ENCODE measurements around the gene TUBGCP4. TPM values are rescaled to one million over a fixed set of nuclear protein-coding genes. Genes with fewer than 3 reads are reported as not detected.
"Not testable (repeated sequence)": the region's sequence is repeated elsewhere in the genome, so short reads cannot be mapped to it uniquely, and the experiment has no call there.

Gene TUBGCP4
- total RNA-seq, 1 experiment from 2014 or later: 37.6 TPM

DNA sequence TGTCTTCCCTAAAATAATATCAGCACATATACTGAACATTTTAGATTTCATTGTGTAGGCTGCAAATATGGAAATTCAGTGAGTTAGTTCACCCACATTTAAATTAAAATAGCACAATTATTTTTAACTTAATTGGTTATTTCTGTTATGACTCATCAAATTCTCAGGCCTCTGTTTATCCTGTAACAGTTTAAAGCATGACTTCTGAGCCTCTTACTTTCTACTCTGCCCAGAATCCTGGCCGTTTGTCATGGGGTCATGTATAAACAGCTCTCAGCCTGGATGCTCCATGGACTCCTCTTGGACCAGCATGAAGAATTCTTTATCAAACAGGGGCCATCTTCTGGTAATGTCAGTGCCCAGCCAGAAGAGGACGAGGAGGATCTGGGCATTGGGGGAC is 12.2 kb downstream of the TUBGCP4 start:
- POLR2A ChIA-PET (ENCODE audit: low non-redundant PET): no interaction called here
- TF ChIP-seq EZH2 (IDR thresholded peaks at IDR 0.05; ENCODE audit: borderline replicate concordance, low read depth, low read length, poor library complexity, severe bottlenecking): no peak
- TF ChIP-seq, protein P1, sequence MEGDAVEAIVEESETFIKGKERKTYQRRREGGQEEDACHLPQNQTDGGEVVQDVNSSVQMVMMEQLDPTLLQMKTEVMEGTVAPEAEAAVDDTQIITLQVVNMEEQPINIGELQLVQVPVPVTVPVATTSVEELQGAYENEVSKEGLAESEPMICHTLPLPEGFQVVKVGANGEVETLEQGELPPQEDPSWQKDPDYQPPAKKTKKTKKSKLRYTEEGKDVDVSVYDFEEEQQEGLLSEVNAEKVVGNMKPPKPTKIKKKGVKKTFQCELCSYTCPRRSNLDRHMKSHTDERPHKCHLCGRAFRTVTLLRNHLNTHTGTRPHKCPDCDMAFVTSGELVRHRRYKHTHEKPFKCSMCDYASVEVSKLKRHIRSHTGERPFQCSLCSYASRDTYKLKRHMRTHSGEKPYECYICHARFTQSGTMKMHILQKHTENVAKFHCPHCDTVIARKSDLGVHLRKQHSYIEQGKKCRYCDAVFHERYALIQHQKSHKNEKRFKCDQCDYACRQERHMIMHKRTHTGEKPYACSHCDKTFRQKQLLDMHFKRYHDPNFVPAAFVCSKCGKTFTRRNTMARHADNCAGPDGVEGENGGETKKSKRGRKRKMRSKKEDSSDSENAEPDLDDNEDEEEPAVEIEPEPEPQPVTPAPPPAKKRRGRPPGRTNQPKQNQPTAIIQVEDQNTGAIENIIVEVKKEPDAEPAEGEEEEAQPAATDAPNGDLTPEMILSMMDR (conservative IDR thresholded peaks at IDR 0.05; ENCODE audit: low read depth, low read length): no peak
- Histone ChIP-seq H3K4me3 (ENCODE audit: low read depth, low read length, poor library complexity, severe bottlenecking) (no peak overlapping the region), H3K4me1 (ENCODE audit: insufficient read depth, low read length, poor library complexity, severe bottlenecking) (no peaks in the 10 kb centered on the region), H3K9me3 (ENCODE audit: low read depth, low read length, poor library complexity, severe bottlenecking) (no peaks in the 10 kb centered on the region), H3K27ac (ENCODE audit: low read depth, low read length, poor library complexity, severe bottlenecking) (no peak overlapping the region), H3K27me3 (replicated peaks; ENCODE audit: insufficient read depth, low read depth, low read length, poor library complexity) (no peaks in the 10 kb centered on the region), H3K36me3 (ENCODE audit: insufficient read depth, low read length, poor library complexity, severe bottlenecking) (peaks cover 46% of the 10 kb centered on the region)
- no peak for DNase-seq (ENCODE audit: low spot score)
- intact Hi-C loops (cut with micrococcal nuclease; ENCODE audit: unreplicated experiment): no loop called here
- no TSS peak for BruUV-seq (replicated peaks)
- CTCF ChIA-PET: no interaction called here

DNA sequence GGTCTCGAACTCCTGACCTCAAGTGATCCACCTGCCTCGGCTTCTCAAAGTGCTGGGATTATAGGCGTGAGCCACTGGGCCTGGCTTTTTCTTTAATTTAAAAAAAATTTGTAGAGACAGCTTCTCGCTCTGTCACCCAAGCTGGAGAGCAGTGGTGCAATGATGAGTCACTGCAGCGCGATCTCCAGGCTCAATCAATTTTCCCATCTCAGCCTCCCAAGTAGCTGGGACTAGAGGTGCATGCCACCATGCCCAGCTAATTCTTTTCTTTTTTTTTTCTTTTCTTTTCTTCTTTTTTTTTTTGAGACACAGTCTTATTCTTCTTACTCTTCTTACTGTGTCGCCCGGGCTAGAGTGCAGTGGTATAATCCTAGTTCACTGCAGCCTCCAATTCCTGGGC is 19.8 kb downstream of the TUBGCP4 start:
- no TSS peak for BruUV-seq (replicated peaks)
- no peak overlapping the region for H3K4me3 ChIP-seq (ENCODE audit: low read depth, low read length, poor library complexity, severe bottlenecking)
- TF ChIP-seq, protein P1 (conservative IDR thresholded peaks at IDR 0.05; ENCODE audit: low read depth, low read length): no peak
- TF ChIP-seq EZH2 (IDR thresholded peaks at IDR 0.05; ENCODE audit: borderline replicate concordance, low read depth, low read length, poor library complexity, severe bottlenecking): no peak
- peaks cover 37% of the 10 kb centered on the region for H3K36me3 ChIP-seq (ENCODE audit: insufficient read depth, low read length, poor library complexity, severe bottlenecking)
- no peak for DNase-seq (ENCODE audit: low spot score)
- ChIA-PET CTCF (interaction anchor here (0.6 kb wide), 1 partner anchor 826 kb away, joined by 3 read pairs; no protein-coding TSS in a partner anchor), POLR2A (ENCODE audit: low non-redundant PET) (no interaction called here)
- H3K27ac ChIP-seq (ENCODE audit: low read depth, low read length, poor library complexity, severe bottlenecking): no peak overlapping the region
- intact Hi-C loops (cut with micrococcal nuclease; ENCODE audit: unreplicated experiment): no loop called here
- H3K4me1 ChIP-seq (ENCODE audit: insufficient read depth, low read length, poor library complexity, severe bottlenecking): no peaks in the 10 kb centered on the region
- H3K9me3 ChIP-seq (ENCODE audit: low read depth, low read length, poor library complexity, severe bottlenecking): no peaks in the 10 kb centered on the region
- no peaks in the 10 kb centered on the region for H3K27me3 ChIP-seq (replicated peaks; ENCODE audit: insufficient read depth, low read depth, low read length, poor library complexity)

DNA sequence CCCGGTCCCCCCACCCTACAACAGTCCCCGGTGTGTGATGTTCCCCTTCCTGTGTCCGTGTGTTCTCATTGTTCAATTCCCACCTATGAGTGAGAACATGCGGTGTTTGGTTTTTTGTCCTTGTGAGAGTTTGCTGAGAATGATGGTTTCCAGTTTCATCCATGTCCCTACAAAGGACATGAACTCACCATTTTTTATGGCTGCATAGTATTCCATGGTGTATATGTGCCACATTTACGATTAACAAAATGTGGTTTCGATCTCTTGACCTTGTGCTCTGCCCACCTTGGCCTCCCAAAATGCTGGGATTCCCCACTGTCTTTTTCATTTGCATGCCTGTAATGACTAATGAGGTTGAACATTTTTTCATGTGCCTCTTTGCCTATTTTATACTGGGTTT is 22.7 kb downstream of the TUBGCP4 start:
- H3K27ac ChIP-seq (ENCODE audit: low read depth, low read length, poor library complexity, severe bottlenecking); CTCF ChIA-PET; BruUV-seq (replicated peaks); H3K27me3 ChIP-seq (replicated peaks; ENCODE audit: insufficient read depth, low read depth, low read length, poor library complexity); intact Hi-C loops (cut with micrococcal nuclease; ENCODE audit: unreplicated experiment); DNase-seq (ENCODE audit: low spot score); H3K9me3 ChIP-seq (ENCODE audit: low read depth, low read length, poor library complexity, severe bottlenecking); H3K4me3 ChIP-seq (ENCODE audit: low read depth, low read length, poor library complexity, severe bottlenecking); POLR2A ChIA-PET (ENCODE audit: low non-redundant PET); H3K4me1 ChIP-seq (ENCODE audit: insufficient read depth, low read length, poor library complexity, severe bottlenecking): not testable (repeated sequence)
- peaks cover 45% of the 10 kb centered on the region for H3K36me3 ChIP-seq (ENCODE audit: insufficient read depth, low read length, poor library complexity, severe bottlenecking)

DNA sequence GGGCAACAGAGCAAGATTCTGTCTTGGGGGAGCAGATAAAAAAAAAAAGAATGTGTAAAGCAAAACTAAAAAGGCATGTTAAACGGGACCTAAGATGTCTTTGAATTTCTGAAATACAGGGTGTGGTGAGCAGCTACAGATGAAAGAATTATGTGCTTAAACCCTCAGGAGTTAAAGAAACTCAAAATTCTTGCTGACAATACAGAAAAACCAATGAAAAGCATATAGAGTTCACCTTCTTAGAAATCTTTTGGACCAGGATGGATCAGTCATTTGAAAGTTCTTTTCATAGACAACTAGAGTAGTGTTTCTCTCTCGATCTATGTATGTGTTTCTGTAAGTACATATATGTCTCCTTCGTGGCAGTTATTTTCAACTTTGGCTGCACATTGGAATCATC is 31.4 kb downstream of the TUBGCP4 start:
- DNase-seq (ENCODE audit: low spot score): no peak
- H3K9me3 ChIP-seq (ENCODE audit: low read depth, low read length, poor library complexity, severe bottlenecking): no peaks in the 10 kb centered on the region
- ChIA-PET CTCF (no interaction called here), POLR2A (ENCODE audit: low non-redundant PET) (interaction anchor here (0.5 kb wide), 1 partner anchor 40 kb away, joined by 3 read pairs; no protein-coding TSS in a partner anchor)
- no peak overlapping the region for H3K4me3 ChIP-seq (ENCODE audit: low read depth, low read length, poor library complexity, severe bottlenecking)
- H3K36me3 ChIP-seq (ENCODE audit: insufficient read depth, low read length, poor library complexity, severe bottlenecking): peaks cover 93% of the 10 kb centered on the region
- no peak overlapping the region for H3K27ac ChIP-seq (ENCODE audit: low read depth, low read length, poor library complexity, severe bottlenecking)
- no peaks in the 10 kb centered on the region for H3K4me1 ChIP-seq (ENCODE audit: insufficient read depth, low read length, poor library complexity, severe bottlenecking)
- BruUV-seq (replicated peaks): no TSS peak
- intact Hi-C loops (cut with micrococcal nuclease; ENCODE audit: unreplicated experiment): loop anchor here (10.0 kb wide), 1 partner anchor 343 kb away; the partner anchor contains the start of gene PDIA3
- H3K27me3 ChIP-seq (replicated peaks; ENCODE audit: insufficient read depth, low read depth, low read length, poor library complexity): no peaks in the 10 kb centered on the region
- TF ChIP-seq EZH2 (IDR thresholded peaks at IDR 0.05; ENCODE audit: borderline replicate concordance, low read depth, low read length, poor library complexity, severe bottlenecking): no peak
- TF ChIP-seq, protein P1 (conservative IDR thresholded peaks at IDR 0.05; ENCODE audit: low read depth, low read length): no peak

Measured in A673 (cell line).